GM12872 (cell line): ENCODE data around the gene BANF1.

Experiments
- CTCF ChIP-seq: IDR thresholded peaks from 3 replicates; pipeline ENCODE4 v1.5.1; 2011; ENCODE audit warnings: low read depth, mild to moderate bottlenecking, low read length, moderate library complexity; ENCODE audit not compliant: insufficient read depth

Gene BANF1

GRCh38 chr11:65981101-65981740, 21.1 kb upstream of the BANF1 start:
- TF ChIP-seq CTCF, result no peak

GRCh38 chr11:65981972-65982823, 20.1 kb upstream of the BANF1 start:
- no peak for TF ChIP-seq CTCF

- no peak for TF ChIP-seq CTCF
Measured at GRCh38 chr11:65982824-65983588, 19.3 kb upstream of the BANF1 start.

GRCh38 chr11:65983589-65983987, 18.7 kb upstream of the BANF1 start:
- TF ChIP-seq CTCF, result no peak

GRCh38 chr11:65987336-65987735, 15.0 kb upstream of the BANF1 start:
- no peak for TF ChIP-seq CTCF

GRCh38 chr11:65988791-65989592, 13.3 kb upstream of the BANF1 start:
- peak; percentile 93 for TF ChIP-seq CTCF
